Kidney (tissue), 14 donors: ENCODE data around the gene CA12. TPM values are rescaled to one million over a fixed set of nuclear protein-coding genes. Genes with fewer than 3 reads are reported as not detected.

ENCODE experiments used
- DNase-seq, 5 donors: peaks; one replicate each; pipeline ENCODE4 v3.0.0-alpha.2; 2013 to 2020
- FAIRE-seq: peaks from 2 replicates; lab custom pipeline; 2012; peaks lifted over from hg19 to GRCh38; lab: Jason Lieb, UNC
- H3K27ac ChIP-seq, 2 donors: one replicate each; pipeline ENCODE4 v1.7.0; 2013; ENCODE audit warnings: low read depth in 2 of 2, low read length in 2 of 2, inconsistent platforms in 1 of 2
- H3K27me3 ChIP-seq: one replicate; pipeline ENCODE4 v1.7.1; 2013; ENCODE audit warnings: low read length, inconsistent platforms; ENCODE audit not compliant: control insufficient read depth, insufficient read depth
- H3K36me3 ChIP-seq, 3 donors: one replicate each; pipeline versions ENCODE4 v1.7.0 to v1.7.1; 2013; ENCODE audit warnings: low read length in 3 of 3, control low read depth in 1 of 3, inconsistent platforms in 1 of 3; ENCODE audit not compliant: insufficient read depth in 3 of 3, control insufficient read depth in 2 of 3
- H3K4me1 ChIP-seq, 3 donors: one replicate each; pipeline versions ENCODE4 v1.7.0 to v1.7.1; 2013; ENCODE audit warnings: low read length in 3 of 3, inconsistent platforms in 1 of 3, low read depth in 1 of 3; ENCODE audit not compliant: control insufficient read depth in 2 of 3, insufficient read depth in 2 of 3
- H3K4me3 ChIP-seq, 3 donors: one replicate each; pipeline versions ENCODE4 v1.7.0 to v1.8.1; 2013; ENCODE audit warnings: low read length in 3 of 3, control low read depth in 1 of 3, inconsistent platforms in 1 of 3
- H3K9ac ChIP-seq, 3 donors: one replicate each; pipeline versions ENCODE4 v1.7.0 to v1.7.1; 2013; ENCODE audit warnings: low read length in 3 of 3, control low read depth in 1 of 3, inconsistent platforms in 1 of 3
- H3K9me3 ChIP-seq, 3 donors: one replicate each; pipeline versions ENCODE4 v1.7.0 to v1.7.1; 2013; ENCODE audit warnings: low read length in 3 of 3, control low read depth in 1 of 3, inconsistent platforms in 1 of 3; ENCODE audit not compliant: control insufficient read depth in 2 of 3, insufficient read depth in 1 of 3
- intact Hi-C: fragments of 100-400 bp; cut with DNase I; formaldehyde crosslinking; loops from one replicate; pipeline ENCODE4 v1.11.1; 2022
- polyA plus RNA-seq: library from polyadenylated mRNA; stranded (reverse); fragments of 350-450 nt; fragmentation: Illumina TruSeq; extraction: RNeasy Lipid Tissue Mini Kit (QIAGEN cat#74804); gene quantifications from one replicate; pipeline ENCODE4 v1.2.3, GENCODE V29; 2014; ENCODE audit warnings: low read depth, low replicate concordance; ENCODE audit not compliant: insufficient read depth
- total RNA-seq: library from RNA; stranded (reverse); fragmentation: NEBNext Ultra II Directional; extraction: Animal tissue kit (Norgen Biotek cat#: 25700); gene quantifications from one replicate; pipeline ENCODE4 v1.2.1, GENCODE V29; 2021
- TF ChIP-seq, protein P1 (sequence below): IDR thresholded peaks from 3 replicates; pipeline ENCODE4 v1.5.1; 2012; ENCODE audit warnings: mild to moderate bottlenecking, moderate library complexity, borderline replicate concordance; ENCODE audit not compliant: insufficient read depth; ENCODE audit errors: extremely low read depth
- donor health status: control.
- donor health status: control.
- donor health status: control.
- donor health status: control.
- donor health status: control.
- donor health status: DM: yes; HTN: yes; CAD: no.
- donor health status: Normal renal cell carcinoma (clear cell type).

CA12 gene
- total and polyA plus RNA-seq, 2 donors from 2014 or later, result 237 to 242 TPM

DNA sequence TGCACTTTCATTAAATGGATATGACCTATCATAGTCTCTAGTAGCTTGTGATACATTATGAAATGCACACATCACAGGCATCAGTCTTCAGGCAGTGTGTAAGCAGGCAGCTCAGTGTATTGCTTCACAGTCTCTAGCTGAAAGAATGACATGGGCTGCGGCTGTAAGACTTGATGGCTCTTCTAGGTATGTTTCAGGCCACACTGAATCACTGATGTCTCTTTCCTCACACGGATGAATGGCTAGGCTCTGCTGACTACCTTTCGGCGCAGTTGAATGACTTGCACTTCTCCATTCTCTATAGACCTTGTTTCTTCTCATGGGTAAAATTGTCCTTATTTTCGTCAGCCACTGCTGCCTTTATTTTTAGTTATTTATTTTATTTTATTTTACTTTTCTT, 88.9 kb downstream of the CA12 start:
- FAIRE-seq, result no peak

DNA sequence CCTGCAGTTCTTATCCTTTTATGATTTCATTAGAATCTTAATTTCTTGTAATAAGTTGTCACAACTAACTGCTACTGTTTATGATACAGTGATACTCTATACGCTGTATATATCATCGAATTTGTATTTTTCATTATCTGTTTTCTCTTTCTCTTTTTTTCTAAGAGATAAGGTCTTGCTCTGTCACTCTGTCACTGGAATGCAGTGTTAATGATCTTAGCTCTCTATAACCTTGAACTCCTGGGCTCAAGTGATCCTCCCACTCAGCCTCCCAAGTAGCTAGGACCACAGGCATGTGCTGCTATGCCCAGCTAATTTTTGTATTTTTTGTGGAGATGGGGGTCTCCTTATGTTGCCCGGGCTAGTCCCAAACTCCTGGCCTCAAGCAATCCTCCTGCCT, 89.4 kb downstream of the CA12 start:
- Histone ChIP-seq H3K9ac (no peak overlapping the region), H3K36me3 (no peaks in the 10 kb centered on the region), H3K27ac (peak overlapping the region; percentile 28 to 82), H3K4me3 (no peak overlapping the region), H3K27me3 (no peaks in the 10 kb centered on the region), H3K9me3 (no peaks in the 10 kb centered on the region), H3K4me1 (peaks cover 0 to 5% (median 0%) of the 10 kb centered on the region in 3 donors)
- TF ChIP-seq, protein P1, sequence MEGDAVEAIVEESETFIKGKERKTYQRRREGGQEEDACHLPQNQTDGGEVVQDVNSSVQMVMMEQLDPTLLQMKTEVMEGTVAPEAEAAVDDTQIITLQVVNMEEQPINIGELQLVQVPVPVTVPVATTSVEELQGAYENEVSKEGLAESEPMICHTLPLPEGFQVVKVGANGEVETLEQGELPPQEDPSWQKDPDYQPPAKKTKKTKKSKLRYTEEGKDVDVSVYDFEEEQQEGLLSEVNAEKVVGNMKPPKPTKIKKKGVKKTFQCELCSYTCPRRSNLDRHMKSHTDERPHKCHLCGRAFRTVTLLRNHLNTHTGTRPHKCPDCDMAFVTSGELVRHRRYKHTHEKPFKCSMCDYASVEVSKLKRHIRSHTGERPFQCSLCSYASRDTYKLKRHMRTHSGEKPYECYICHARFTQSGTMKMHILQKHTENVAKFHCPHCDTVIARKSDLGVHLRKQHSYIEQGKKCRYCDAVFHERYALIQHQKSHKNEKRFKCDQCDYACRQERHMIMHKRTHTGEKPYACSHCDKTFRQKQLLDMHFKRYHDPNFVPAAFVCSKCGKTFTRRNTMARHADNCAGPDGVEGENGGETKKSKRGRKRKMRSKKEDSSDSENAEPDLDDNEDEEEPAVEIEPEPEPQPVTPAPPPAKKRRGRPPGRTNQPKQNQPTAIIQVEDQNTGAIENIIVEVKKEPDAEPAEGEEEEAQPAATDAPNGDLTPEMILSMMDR, result no peak
- FAIRE-seq (no peak), DNase-seq (no peak)
- intact Hi-C loops, result no loop called here

More for the DNA sequence above, 88.9 kb downstream of the CA12 start:
- H3K9ac ChIP-seq, result no peak overlapping the region
- H3K27ac ChIP-seq, result no peak overlapping the region
- peaks cover 0 to 5% (median 0%) of the 10 kb centered on the region in 3 donors for H3K4me1 ChIP-seq
- H3K27me3 ChIP-seq, result no peaks in the 10 kb centered on the region
- no peak for DNase-seq
- intact Hi-C loops, result no loop called here
- no peaks in the 10 kb centered on the region for H3K9me3 ChIP-seq
- no peak overlapping the region for H3K4me3 ChIP-seq
- no peaks in the 10 kb centered on the region for H3K36me3 ChIP-seq
- TF ChIP-seq, protein P1, result no peak

DNA sequence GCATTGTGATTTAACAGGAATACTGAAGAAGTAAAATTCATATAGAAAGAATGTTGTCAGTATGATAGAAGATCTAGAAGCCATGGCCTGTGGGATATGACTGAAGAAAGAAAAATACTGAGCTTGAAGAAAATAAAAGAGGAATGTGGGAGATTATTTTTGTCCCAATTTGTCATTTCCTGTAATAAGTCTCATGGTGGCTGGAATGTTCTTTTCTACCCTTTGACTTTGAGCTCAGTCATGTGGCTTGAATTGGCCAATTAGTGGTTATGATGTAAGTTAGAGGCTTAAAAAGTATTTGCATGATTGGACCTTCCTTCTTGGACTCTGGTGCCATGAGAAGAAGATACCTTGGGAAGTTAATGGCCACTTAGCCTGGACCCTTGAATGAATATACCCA, 90.1 kb downstream of the CA12 start:
- peak in 1 of 5 donors; percentile 60 for DNase-seq
- Histone ChIP-seq H3K4me1 (peaks cover 0 to 5% (median 0%) of the 10 kb centered on the region in 3 donors), H3K4me3 (no peak overlapping the region), H3K27ac (peak overlapping the region; percentile 28 to 82), H3K27me3 (no peaks in the 10 kb centered on the region), H3K36me3 (no peaks in the 10 kb centered on the region), H3K9ac (no peak overlapping the region), H3K9me3 (no peaks in the 10 kb centered on the region)
- intact Hi-C loops, result no loop called here
- no peak for FAIRE-seq
- TF ChIP-seq, protein P1, result no peak
